HCT116 (cell line): ENCODE results near the gene MYBPC1. TPM values are rescaled to one million over a fixed set of nuclear protein-coding genes. Genes with fewer than 3 reads are reported as not detected.
"Not testable (repeated sequence)": the region's sequence is repeated elsewhere in the genome, so short reads cannot be mapped to it uniquely, and the experiment has no call there.

Source experiments
- ATAC-seq: fragments of 200-7000 bp; cut with Tn5 transposase; 2 replicates; pipeline ENCODE4 v1.9.1; 2020; ENCODE audit warnings: mild to moderate bottlenecking, moderate library complexity
- BruUV-seq: library from RNA; stranded (reverse); fragments of 400-500 nt; replicated peaks from 2 replicates; lab custom pipeline; 2021; lab: Mats Ljungman, UMichigan
- CTCF ChIA-PET: fragments of 300-600 bp; sonication (Branson Sonifier 250); formaldehyde crosslinking; loops from one replicate; lab custom pipeline; 2021; ENCODE audit warnings: antibody characterized with exemption; lab: Charles Lee
- POLR2A ChIA-PET: fragments of 300-600, 350-600 bp; sonication (Branson Sonifier 250); formaldehyde crosslinking; loops from one replicate; lab custom pipeline; 2021; ENCODE audit warnings: antibody characterized with exemption; lab: Charles Lee
- RAD21 ChIA-PET, 2 experiments: fragments of 300-600 bp; sonication (Branson Sonifier 250); formaldehyde crosslinking; loops; one replicate each; lab custom pipeline; 2023; ENCODE audit warnings: low total read pairs in 2 of 2; ENCODE audit not compliant: uncharacterized antibody in 2 of 2, unreplicated experiment in 2 of 2, low non-redundant PET in 1 of 2; lab: Charles Lee
- DNase-seq: peaks from one replicate; pipeline ENCODE4 v3.0.0-alpha.2; 2010; ENCODE audit warnings: low read depth, low spot score
- H2AFZ ChIP-seq: fragments of 200-600 bp; shearing (Covaris generic), sonication (generic); 2 replicates; pipeline ENCODE4 v1.6.1; 2017; ENCODE audit warnings: low read depth, mixed run types, mixed read lengths, antibody characterized with exemption, low read length; ENCODE audit not compliant: poor library complexity, severe bottlenecking
- H3K27ac ChIP-seq: 2 replicates; pipeline ENCODE4 v1.5.1; 2012; ENCODE audit warnings: low read depth, low read length
- H3K27me3 ChIP-seq: fragments of 200-600 bp; sonication (generic); 2 replicates; pipeline ENCODE4 v1.6.1; 2016; ENCODE audit warnings: mixed run types, low read length, mixed read lengths; ENCODE audit not compliant: insufficient read depth
- H3K36me3 ChIP-seq, 2 experiments: fragments of 200-500 bp in 1 of 2; fragments of 200-600 bp in 1 of 2; sonication (Bioruptor generic) in 1 of 2; sonication (generic) in 1 of 2; 2 replicates each; pipeline versions ENCODE4 v1.5.1 to v1.6.1; 2014 to 2016; ENCODE audit warnings: low read length in 2 of 2, inconsistent platforms in 1 of 2, mixed read lengths in 1 of 2, mixed run types in 1 of 2; ENCODE audit not compliant: insufficient read depth in 2 of 2, control insufficient read depth in 1 of 2
- H3K4me1 ChIP-seq, 2 experiments: fragments of 200-600 bp in 1 of 2; sonication (generic) in 1 of 2; 2 replicates each; pipeline versions ENCODE4 v1.5.1 to v1.6.1; 2012 to 2017; ENCODE audit warnings: low read length in 2 of 2, inconsistent platforms in 1 of 2, mild to moderate bottlenecking in 1 of 2, mixed read lengths in 1 of 2, mixed run types in 1 of 2, moderate library complexity in 1 of 2; ENCODE audit not compliant: insufficient read depth in 2 of 2, control insufficient read depth in 1 of 2
- H3K4me2 ChIP-seq: fragments of 200-600 bp; sonication (generic); 2 replicates; pipeline ENCODE4 v1.6.1; 2017; ENCODE audit warnings: mixed run types, low read length, mixed read lengths
- H3K4me3 ChIP-seq, 2 experiments: fragments of 200-600 bp in 1 of 2; sonication (generic) in 1 of 2; replicated peaks in 1 of 2; 2 replicates each; pipeline ENCODE4 v1.5.1; 2011 to 2016; ENCODE audit warnings: low read length in 2 of 2, control low read depth in 1 of 2, low read depth in 1 of 2, mild to moderate bottlenecking in 1 of 2, mixed read lengths in 1 of 2, mixed run types in 1 of 2
- H3K79me2 ChIP-seq: fragments of 200-600 bp; sonication (generic); 2 replicates; pipeline ENCODE4 v1.6.1; 2017; ENCODE audit warnings: mild to moderate bottlenecking, mixed run types, low read length, moderate library complexity, mixed read lengths; ENCODE audit not compliant: insufficient read depth
- H3K9ac ChIP-seq: fragments of 200-600 bp; sonication (generic); 2 replicates; pipeline ENCODE4 v1.6.1; 2016; ENCODE audit warnings: low read length, mixed read lengths
- H3K9me2 ChIP-seq: fragments of 200-600 bp; sonication (generic), shearing (Covaris generic); 2 replicates; pipeline ENCODE4 v1.6.1; 2017; ENCODE audit warnings: mixed run types, mild to moderate bottlenecking, moderate library complexity; ENCODE audit not compliant: insufficient read depth
- H3K9me3 ChIP-seq, 2 experiments: fragments of 200-500 bp in 1 of 2; fragments of 200-600 bp in 1 of 2; sonication (Bioruptor generic) in 1 of 2; sonication (generic) in 1 of 2; 2 replicates each; pipeline ENCODE4 v1.6.1; 2014 to 2017; ENCODE audit warnings: low read length in 2 of 2, mixed read lengths in 2 of 2, inconsistent platforms in 1 of 2, low read depth in 1 of 2, mild to moderate bottlenecking in 1 of 2, mixed run types in 1 of 2, moderate library complexity in 1 of 2; ENCODE audit not compliant: control insufficient read depth in 1 of 2, insufficient read depth in 1 of 2
- H4K20me1 ChIP-seq: fragments of 200-600 bp; sonication (generic), shearing (Covaris generic); 2 replicates; pipeline ENCODE4 v1.6.1; 2017; ENCODE audit warnings: mixed run types, mild to moderate bottlenecking, moderate library complexity; ENCODE audit not compliant: insufficient read depth
- FOSL1 ChIP-seq: IDR thresholded peaks from 2 replicates; pipeline ENCODE4 v1.6.1; 2012; ENCODE audit warnings: low read depth
- POLR2A ChIP-seq: IDR thresholded peaks from 2 replicates; pipeline ENCODE4 v1.7.0; 2011; ENCODE audit warnings: borderline replicate concordance; ENCODE audit not compliant: insufficient read depth, insufficient read length; ENCODE audit errors: extremely low read depth
- POLR2AphosphoS5 ChIP-seq: IDR thresholded peaks from 2 replicates; pipeline ENCODE4 v1.6.1; 2011; ENCODE audit warnings: mild to moderate bottlenecking, low read depth, low read length, moderate library complexity
- TCF7L2 ChIP-seq: IDR thresholded peaks from 2 replicates; pipeline ENCODE4 v1.7.0; 2011; ENCODE audit warnings: borderline replicate concordance, inconsistent platforms; ENCODE audit not compliant: insufficient read depth, insufficient read length; ENCODE audit errors: extremely low read depth
- YY1 ChIP-seq: IDR thresholded peaks from 2 replicates; pipeline ENCODE4 v1.6.1; 2011; ENCODE audit warnings: low read length, low read depth, moderate library complexity, mild to moderate bottlenecking; ENCODE audit not compliant: insufficient replicate concordance; ENCODE audit errors: extremely low read depth
- intact Hi-C: fragments of 100-400 bp; cut with micrococcal nuclease; formaldehyde crosslinking; loops from 2 replicates; pipeline ENCODE4 v1.10.0; 2022
- total RNA-seq: library from RNA; stranded (reverse); gene quantifications from one replicate; pipeline ENCODE4 v1.2.1, GENCODE V29; 2021; ENCODE audit not compliant: unreplicated experiment
- TF ChIP-seq, protein P1 (sequence below), 3 experiments: fragments of 200-600 bp in 1 of 3; sonication (generic) in 1 of 3; IDR thresholded peaks in 2 of 3; conservative IDR thresholded peaks in 1 of 3; 2 replicates each; pipeline ENCODE4 v1.5.1; 2012 to 2017; ENCODE audit warnings: low read depth in 2 of 3, low read length in 2 of 3, antibody characterized with exemption in 1 of 3, borderline replicate concordance in 1 of 3, control low read depth in 1 of 3, mild to moderate bottlenecking in 1 of 3, mixed read lengths in 1 of 3, mixed run types in 1 of 3, moderate library complexity in 1 of 3; ENCODE audit not compliant: insufficient read depth in 1 of 3

The MYBPC1 gene
- total RNA-seq, 1 experiment from 2014 or later, result not detected

GRCh38 chr12:101680240-101680639, 85.5 kb downstream of the MYBPC1 start:
- TF ChIP-seq FOSL1, result no peak
- TF ChIP-seq, all 23 proteins: peak for 0
- no peaks in the 10 kb centered on the region for H3K9me3 ChIP-seq
- ChIA-PET RAD21 (no interaction called here), CTCF (interaction anchor here (0.6 kb wide), 1 partner anchor 136 kb away, joined by 3 read pairs; no protein-coding TSS in a partner anchor), POLR2A (no interaction called here)
- no TSS peak for BruUV-seq
- H3K36me3 ChIP-seq, result no peaks in the 10 kb centered on the region
- no peaks in the 10 kb centered on the region for H3K9me2 ChIP-seq
- intact Hi-C loops, result no loop called here
- DNase-seq, result no peak
- H2AFZ ChIP-seq, result no peak overlapping the region
- no peak overlapping the region for H3K9ac ChIP-seq
- H3K27ac ChIP-seq, result no peak overlapping the region
- no peaks in the 10 kb centered on the region for H4K20me1 ChIP-seq
- H3K4me3 ChIP-seq, result no peak overlapping the region
- H3K79me2 ChIP-seq, result no peaks in the 10 kb centered on the region
- no peak overlapping the region for H3K4me2 ChIP-seq
- H3K27me3 ChIP-seq, result no peaks in the 10 kb centered on the region
- no peaks in the 10 kb centered on the region for H3K4me1 ChIP-seq
- ATAC-seq, result no peak

GRCh38 chr12:101680647-101681046, 85.9 kb downstream of the MYBPC1 start:
- Histone ChIP-seq H3K79me2 (no peaks in the 10 kb centered on the region), H3K27me3 (no peaks in the 10 kb centered on the region), H3K9me2 (no peaks in the 10 kb centered on the region), H3K4me2 (no peak overlapping the region), H3K9ac (no peak overlapping the region), H4K20me1 (no peaks in the 10 kb centered on the region), H3K4me1 (no peaks in the 10 kb centered on the region), H2AFZ (no peak overlapping the region), H3K27ac (no peak overlapping the region), H3K4me3 (no peak overlapping the region), H3K9me3 (no peaks in the 10 kb centered on the region), H3K36me3 (no peaks in the 10 kb centered on the region)
- POLR2A ChIA-PET, result no interaction called here
- CTCF ChIA-PET, result interaction anchor here (0.6 kb wide), 1 partner anchor 137 kb away, joined by 3 read pairs; no protein-coding TSS in a partner anchor
- RAD21 ChIA-PET, result no interaction called here
- BruUV-seq, result no TSS peak
- TF ChIP-seq FOSL1 (no peak), POLR2AphosphoS5 (no peak), POLR2A (no peak), TCF7L2 (no peak), YY1 (no peak)
- TF ChIP-seq, protein P1, sequence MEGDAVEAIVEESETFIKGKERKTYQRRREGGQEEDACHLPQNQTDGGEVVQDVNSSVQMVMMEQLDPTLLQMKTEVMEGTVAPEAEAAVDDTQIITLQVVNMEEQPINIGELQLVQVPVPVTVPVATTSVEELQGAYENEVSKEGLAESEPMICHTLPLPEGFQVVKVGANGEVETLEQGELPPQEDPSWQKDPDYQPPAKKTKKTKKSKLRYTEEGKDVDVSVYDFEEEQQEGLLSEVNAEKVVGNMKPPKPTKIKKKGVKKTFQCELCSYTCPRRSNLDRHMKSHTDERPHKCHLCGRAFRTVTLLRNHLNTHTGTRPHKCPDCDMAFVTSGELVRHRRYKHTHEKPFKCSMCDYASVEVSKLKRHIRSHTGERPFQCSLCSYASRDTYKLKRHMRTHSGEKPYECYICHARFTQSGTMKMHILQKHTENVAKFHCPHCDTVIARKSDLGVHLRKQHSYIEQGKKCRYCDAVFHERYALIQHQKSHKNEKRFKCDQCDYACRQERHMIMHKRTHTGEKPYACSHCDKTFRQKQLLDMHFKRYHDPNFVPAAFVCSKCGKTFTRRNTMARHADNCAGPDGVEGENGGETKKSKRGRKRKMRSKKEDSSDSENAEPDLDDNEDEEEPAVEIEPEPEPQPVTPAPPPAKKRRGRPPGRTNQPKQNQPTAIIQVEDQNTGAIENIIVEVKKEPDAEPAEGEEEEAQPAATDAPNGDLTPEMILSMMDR (IDR thresholded peaks at IDR 0.05 in 2 of 3, conservative IDR thresholded peaks at IDR 0.05 in 1 of 3; ENCODE audit: borderline replicate concordance in 1 of 3, insufficient read depth in 1 of 3, low read depth in 2 of 3, low read length in 2 of 3), result no peak
- ATAC-seq (no peak), DNase-seq (no peak)
- intact Hi-C loops, result no loop called here

DNA sequence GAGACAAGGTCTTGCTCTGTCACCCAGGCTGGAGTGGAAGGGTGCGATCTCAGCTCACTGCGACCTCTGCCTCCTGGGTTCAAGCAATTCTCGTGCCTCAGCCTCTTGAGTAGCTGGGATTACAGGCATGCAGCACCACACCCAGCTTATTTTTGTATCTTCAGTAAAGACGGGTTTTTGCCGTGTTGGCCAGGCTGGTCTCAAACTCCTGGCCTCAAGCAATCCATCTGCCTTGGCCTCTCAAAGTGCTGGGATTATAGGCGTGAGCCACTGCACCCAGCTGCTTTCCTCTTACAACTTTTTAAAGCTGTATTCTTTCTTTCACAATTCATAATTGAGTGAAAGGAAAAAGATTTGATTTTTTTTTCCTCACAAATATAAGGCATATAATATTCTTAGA, 86.9 kb downstream of the MYBPC1 start:
- CTCF ChIA-PET, result interaction anchor here (0.7 to 1.5 kb wide), 2 partner anchors 27 to 143 kb away, joined by 3 to 4 read pairs; no protein-coding TSS in a partner anchor
- BruUV-seq, result not testable (repeated sequence)

More for the DNA sequence above, 86.9 kb downstream of the MYBPC1 start:
- ATAC-seq, POLR2A ChIA-PET, H3K36me3 ChIP-seq, RAD21 ChIA-PET, H3K9me3 ChIP-seq, DNase-seq, H3K9ac ChIP-seq, H3K4me2 ChIP-seq, H4K20me1 ChIP-seq, H3K4me3 ChIP-seq, H2AFZ ChIP-seq, H3K4me1 ChIP-seq, H3K9me2 ChIP-seq, H3K27me3 ChIP-seq, H3K27ac ChIP-seq, intact Hi-C loops, H3K79me2 ChIP-seq: not testable (repeated sequence)
